SK-N-MC (cell line): Measurements from ENCODE around the gene IL17RD.

Experiments used
- EZH2 ChIP-seq: fragments of 200-600 bp; sonication (generic); IDR thresholded peaks from one replicate; pipeline ENCODE4 v1.6.1; 2017; ENCODE audit warnings: antibody characterized with exemption
- POLR2AphosphoS5 ChIP-seq: IDR thresholded peaks from 2 replicates; pipeline ENCODE4 v1.6.1; 2012; ENCODE audit warnings: mild to moderate bottlenecking, low read depth, low read length, borderline replicate concordance

DNA sequence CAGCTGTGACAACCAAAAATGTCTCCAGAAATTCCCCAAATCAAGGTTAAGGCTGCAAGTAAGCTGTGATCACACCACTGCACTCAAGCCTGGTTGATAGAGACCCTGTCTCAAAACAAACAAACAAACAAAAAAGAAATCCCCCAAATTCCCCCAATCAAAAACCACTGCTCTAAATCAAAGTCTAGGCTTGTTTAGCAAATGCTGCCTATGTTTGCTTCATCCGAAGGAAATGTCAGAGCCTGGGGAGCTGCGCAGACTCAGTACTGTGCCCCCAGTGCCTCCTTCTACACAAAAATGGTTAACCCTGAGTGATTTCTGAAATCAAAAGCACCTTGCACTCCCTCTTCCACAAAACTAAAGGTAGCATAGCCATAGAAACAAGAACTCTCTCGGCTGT, 13.4 kb downstream of the IL17RD start:
- no peak for TF ChIP-seq EZH2
- no peak for TF ChIP-seq POLR2AphosphoS5
